PC-3 (cell line): ENCODE results near the gene KRTAP5-11.

ENCODE experiments used
- CTCF ChIP-seq: fragments of 300-600 bp; sonication (generic); conservative IDR thresholded peaks from 2 replicates; pipeline ENCODE4 v1.5.1; 2017; ENCODE audit warnings: antibody characterized with exemption, low read depth, mild to moderate bottlenecking, low read length
- EZH2 ChIP-seq: fragments of 300-600 bp; sonication (generic); IDR thresholded peaks from one replicate; pipeline ENCODE4 v1.6.1; 2017; ENCODE audit warnings: antibody characterized with exemption, mild to moderate bottlenecking, low read length; ENCODE audit not compliant: unreplicated experiment

- TF ChIP-seq EZH2 (no peak), CTCF (no peak)
Measured at GRCh38 chr11:71558996-71559395, 23.7 kb downstream of the KRTAP5-11 start.
